ENCODE data around the gene CDC42SE1.

DNA sequence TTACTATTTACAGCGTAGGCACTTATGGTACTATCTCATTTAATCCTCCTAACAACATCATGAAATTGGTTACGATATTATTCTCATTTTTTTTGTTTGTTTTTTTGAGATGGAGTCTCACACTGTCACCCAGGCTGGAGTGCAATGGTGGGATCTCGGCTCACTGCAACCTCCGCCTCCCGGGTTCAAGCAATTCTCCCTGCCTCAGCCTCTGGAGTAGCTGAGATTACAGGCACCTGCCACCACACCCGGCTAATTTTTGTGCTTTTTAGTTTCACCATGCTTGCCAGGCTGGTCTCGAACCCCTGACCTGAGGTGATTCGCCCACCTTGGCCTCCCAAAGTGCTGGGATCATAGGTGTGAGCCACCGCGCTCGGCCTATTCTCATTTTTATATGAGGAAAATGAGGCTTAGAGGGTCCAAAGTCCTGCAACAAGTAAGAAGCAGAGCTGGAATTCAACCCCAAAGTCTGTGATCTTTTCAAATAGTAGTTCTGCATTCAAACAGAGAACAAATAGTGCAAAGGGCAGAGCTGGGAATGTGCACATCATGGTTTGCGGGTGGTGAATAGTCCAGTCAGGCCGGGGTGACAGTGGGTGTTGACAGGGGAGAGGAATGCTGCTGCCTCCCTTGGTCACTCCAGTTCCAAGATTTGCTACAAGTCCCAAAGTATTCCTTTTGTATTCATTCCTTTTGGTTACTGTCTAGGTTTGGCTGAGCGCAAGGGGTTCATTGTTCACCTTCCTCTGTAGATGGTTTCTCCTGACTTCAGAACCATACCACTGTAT, 46.5 kb downstream of the CDC42SE1 start:
- no peak for TF ChIP-seq POLR2A (IDR thresholded peaks at IDR 0.05; ENCODE audit: low read length)
- TF ChIP-seq GATA1 (IDR thresholded peaks at IDR 0.05; ENCODE audit: low read depth, low read length): no peak

Data from erythroblast (primary cell).